DOHH2 (cell line): Measurements from ENCODE around the gene FAM90A26.
"Not testable (repeated sequence)": the region's sequence is repeated elsewhere in the genome, so short reads cannot be mapped to it uniquely, and the experiment has no call there.

Experiments used
- H3F3A ChIP-seq: fragments of 200-600 bp; sonication (generic), shearing (Covaris generic); 2 replicates; pipeline ENCODE4 v1.6.0; 2016; ENCODE audit warnings: antibody characterized with exemption, mild to moderate bottlenecking; ENCODE audit not compliant: control insufficient read depth, insufficient read depth
- H3K27ac ChIP-seq: fragments of 200-600 bp; sonication (generic); 2 replicates; pipeline ENCODE4 v1.5.1; 2014; ENCODE audit warnings: low read depth, mild to moderate bottlenecking, low read length, moderate library complexity
- H3K27me3 ChIP-seq: fragments of 200-600 bp; sonication (generic); 2 replicates; pipeline ENCODE4 v1.6.1; 2014; ENCODE audit warnings: mild to moderate bottlenecking, low read length, mixed read lengths; ENCODE audit not compliant: control insufficient read depth
- H3K36me3 ChIP-seq: fragments of 200-600 bp; sonication (generic); 2 replicates; pipeline ENCODE4 v1.6.1; 2014; ENCODE audit warnings: mild to moderate bottlenecking, low read length, moderate library complexity, mixed read lengths; ENCODE audit not compliant: control insufficient read depth
- H3K4me1 ChIP-seq: fragments of 200-600 bp; sonication (generic); 2 replicates; pipeline ENCODE4 v1.6.1; 2014; ENCODE audit warnings: mild to moderate bottlenecking, low read length, mixed read lengths; ENCODE audit not compliant: control insufficient read depth
- H3K4me2 ChIP-seq: fragments of 200-600 bp; sonication (generic); 2 replicates; pipeline ENCODE4 v1.6.0; 2014; ENCODE audit warnings: mild to moderate bottlenecking, low read length, moderate library complexity
- H3K4me3 ChIP-seq: fragments of 200-600 bp; sonication (generic); 2 replicates; pipeline ENCODE4 v1.5.1; 2014; ENCODE audit warnings: mild to moderate bottlenecking, low read length, mixed read lengths
- H3K79me2 ChIP-seq: fragments of 200-600 bp; sonication (generic); 2 replicates; pipeline ENCODE4 v1.6.1; 2014; ENCODE audit warnings: mild to moderate bottlenecking, low read length, mixed read lengths; ENCODE audit not compliant: control insufficient read depth
- H3K9me2 ChIP-seq: fragments of 200-600 bp; sonication (generic); replicated peaks from 2 replicates; pipeline ENCODE4 v1.6.1; 2014; ENCODE audit warnings: mild to moderate bottlenecking, low read length, mixed read lengths; ENCODE audit not compliant: control insufficient read depth
- H3K9me3 ChIP-seq: fragments of 200-600 bp; sonication (generic); 2 replicates; pipeline ENCODE4 v1.6.1; 2014; ENCODE audit warnings: antibody characterized with exemption, low read length, mixed read lengths; ENCODE audit not compliant: control insufficient read depth, insufficient read depth
- H4K20me1 ChIP-seq: fragments of 200-600 bp; sonication (generic); 2 replicates; pipeline ENCODE4 v1.6.0; 2014; ENCODE audit warnings: low read depth, mild to moderate bottlenecking, antibody characterized with exemption, low read length, moderate library complexity; ENCODE audit not compliant: control insufficient read depth, insufficient read depth

Gene FAM90A26

GRCh38 chr4:9160046-9160445, 10.2 kb upstream of the FAM90A26 start:
- not testable (repeated sequence) for H3K4me1 ChIP-seq, H3K27me3 ChIP-seq, H3K9me3 ChIP-seq, H4K20me1 ChIP-seq, H3K27ac ChIP-seq, H3K9me2 ChIP-seq, H3K4me2 ChIP-seq, H3K36me3 ChIP-seq, H3K4me3 ChIP-seq, H3F3A ChIP-seq, H3K79me2 ChIP-seq

DNA sequence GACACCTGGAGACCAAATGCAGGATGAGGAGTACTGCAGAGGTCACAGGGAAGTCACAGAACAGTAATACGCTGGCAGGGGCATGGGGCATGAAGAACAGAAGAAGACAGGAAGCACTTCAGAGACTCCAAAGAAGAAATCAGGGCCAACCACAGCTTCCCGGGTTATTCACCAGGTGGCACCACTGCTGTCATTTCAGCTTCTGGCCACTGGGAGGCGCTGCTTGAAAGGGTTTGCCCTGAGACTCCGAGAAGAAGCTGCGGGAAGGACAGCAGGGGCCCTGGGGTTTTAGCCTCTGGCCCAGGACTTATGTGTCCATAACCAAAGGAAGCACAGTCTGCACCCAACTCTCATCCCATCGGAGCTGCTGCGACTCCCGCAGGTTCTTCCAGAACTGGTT, 4.2 kb upstream of the FAM90A26 start:
- not testable (repeated sequence) for H3F3A ChIP-seq, H3K9me2 ChIP-seq, H3K4me3 ChIP-seq, H3K36me3 ChIP-seq, H3K27me3 ChIP-seq, H4K20me1 ChIP-seq, H3K27ac ChIP-seq, H3K79me2 ChIP-seq, H3K4me2 ChIP-seq, H3K4me1 ChIP-seq, H3K9me3 ChIP-seq

DNA sequence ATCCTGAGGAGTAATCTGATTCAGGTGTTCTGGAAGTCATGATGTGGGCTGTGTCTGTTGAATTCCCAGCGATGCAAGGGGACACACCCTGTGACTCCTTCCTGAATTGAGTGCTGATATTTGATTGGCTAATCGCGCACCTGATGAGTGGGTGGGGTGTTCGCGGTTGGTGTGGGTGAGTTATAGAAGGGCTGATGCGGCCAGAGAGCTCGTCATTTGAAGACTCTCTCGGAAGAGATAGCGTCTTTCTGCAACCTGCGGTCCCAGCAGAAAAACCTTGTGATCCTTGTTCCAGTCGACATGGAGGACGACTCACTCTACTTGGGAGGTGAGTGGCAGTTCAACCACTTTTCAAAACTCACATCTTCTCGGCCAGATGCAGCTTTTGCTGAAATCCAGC, 40.1 kb downstream of the FAM90A26 start, which contains the start of gene USP17L10:
USP17L10 (plus strand) TSS at position 301 of the 400 bp plus-strand sequence; CDS start at position 301, 0 bp downstream.
- not testable (repeated sequence) for H4K20me1 ChIP-seq, H3K36me3 ChIP-seq, H3K9me2 ChIP-seq

DNA sequence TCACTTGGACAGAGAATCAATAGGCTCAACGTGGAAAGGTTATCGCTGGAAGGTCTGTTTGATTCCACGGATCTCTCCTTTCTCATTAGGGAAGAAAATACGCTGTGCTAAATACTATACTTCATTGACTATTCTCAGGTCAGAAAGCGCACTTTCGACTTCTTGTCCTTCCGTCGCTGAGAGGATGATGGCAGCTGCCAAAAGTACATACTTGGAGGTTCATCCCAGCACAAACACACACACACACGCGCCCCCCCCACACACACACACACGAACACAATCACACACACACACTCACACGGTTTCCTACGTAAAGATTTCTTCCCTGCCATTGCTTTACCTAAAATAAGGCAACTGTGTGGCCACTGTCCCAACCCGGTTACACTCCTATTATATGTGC, 44.5 kb downstream of the FAM90A26 start:
- H3K4me1 ChIP-seq, H3K27ac ChIP-seq, H3K79me2 ChIP-seq, H3K9me3 ChIP-seq, H3K27me3 ChIP-seq, H3F3A ChIP-seq, H3K36me3 ChIP-seq, H3K4me2 ChIP-seq, H4K20me1 ChIP-seq, H3K9me2 ChIP-seq, H3K4me3 ChIP-seq: not testable (repeated sequence)

More for the DNA sequence above, 40.1 kb downstream of the FAM90A26 start, which contains the start of gene USP17L10:
- not testable (repeated sequence) for H3K4me2 ChIP-seq, H3K9me3 ChIP-seq, H3K27me3 ChIP-seq, H3K79me2 ChIP-seq, H3K4me3 ChIP-seq, H3F3A ChIP-seq, H3K27ac ChIP-seq, H3K4me1 ChIP-seq

DNA sequence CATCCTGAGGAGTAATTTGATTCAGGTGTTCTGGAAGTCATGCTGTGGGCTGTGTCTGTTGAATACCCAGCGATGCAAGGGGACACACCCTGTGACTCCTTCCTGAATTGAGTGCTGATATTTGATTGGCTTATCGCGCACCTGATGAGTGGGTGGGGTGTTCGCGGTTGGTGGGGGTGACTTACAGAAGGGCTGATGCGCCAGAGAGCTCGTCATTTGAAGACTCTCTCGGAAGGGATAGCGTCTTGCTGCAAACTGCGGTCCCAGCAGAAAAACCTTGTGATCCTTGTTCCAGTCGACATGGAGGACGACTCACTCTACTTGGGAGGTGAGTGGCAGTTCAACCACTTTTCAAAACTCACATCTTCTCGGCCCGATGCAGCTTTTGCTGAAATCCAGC, 44.9 kb downstream of the FAM90A26 start, which contains the start of gene USP17L11:
USP17L11 (plus strand) TSS at position 301 of the 400 bp plus-strand sequence; CDS start at position 301, 0 bp downstream.
- not testable (repeated sequence) for H3K36me3 ChIP-seq, H3F3A ChIP-seq, H3K27me3 ChIP-seq, H3K79me2 ChIP-seq, H3K27ac ChIP-seq, H4K20me1 ChIP-seq, H3K4me2 ChIP-seq, H3K9me3 ChIP-seq, H3K9me2 ChIP-seq, H3K4me3 ChIP-seq, H3K4me1 ChIP-seq

GRCh38 chr4:9219852-9220251, 49.6 kb downstream of the FAM90A26 start, which contains the start of gene USP17L12:
Gene USP17L12, plus strand, starts transcription at chr4:9220152. Its CDS starts 0 bp downstream, at chr4:9220152.
- not testable (repeated sequence) for H3K4me3 ChIP-seq, H3K9me3 ChIP-seq, H3K36me3 ChIP-seq

DNA sequence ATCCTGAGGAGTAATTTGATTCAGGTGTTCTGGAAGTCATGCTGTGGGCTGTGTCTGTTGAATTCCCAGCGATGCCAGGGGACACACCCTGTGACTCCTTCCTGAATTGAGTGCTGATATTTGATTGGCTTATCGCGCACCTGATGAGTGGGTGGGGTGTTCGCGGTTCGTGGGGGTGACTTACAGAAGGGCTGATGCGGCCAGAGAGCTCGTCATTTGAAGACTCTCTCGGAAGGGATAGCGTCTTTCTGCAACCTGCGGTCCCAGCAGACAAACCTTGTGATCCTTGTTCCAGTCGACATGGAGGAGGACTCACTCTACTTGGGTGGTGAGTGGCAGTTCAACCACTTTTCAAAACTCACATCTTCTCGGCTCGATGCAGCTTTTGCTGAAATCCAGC, 54.4 kb downstream of the FAM90A26 start, which contains the start of gene USP17L13:
USP17L13 (plus strand) TSS at position 301 of the 400 bp plus-strand sequence; CDS start at position 301, 0 bp downstream.
- H3K4me1 ChIP-seq, H3K4me3 ChIP-seq, H3K9me3 ChIP-seq, H4K20me1 ChIP-seq, H3K9me2 ChIP-seq, H3K36me3 ChIP-seq, H3K27me3 ChIP-seq, H3K79me2 ChIP-seq, H3F3A ChIP-seq, H3K27ac ChIP-seq, H3K4me2 ChIP-seq: not testable (repeated sequence)

More at GRCh38 chr4:9219852-9220251, 49.6 kb downstream of the FAM90A26 start, which contains the start of gene USP17L12:
- H3F3A ChIP-seq, H3K27me3 ChIP-seq, H3K4me1 ChIP-seq, H3K9me2 ChIP-seq, H3K4me2 ChIP-seq, H3K27ac ChIP-seq, H3K79me2 ChIP-seq, H4K20me1 ChIP-seq: not testable (repeated sequence)
